IPS-NIHi7 (cell line): ENCODE data around the gene MPP4.

Source experiments
- DNase-seq: peaks from one replicate; pipeline ENCODE4 v3.0.0; 2012; ENCODE audit warnings: mixed read lengths; ENCODE audit errors: extremely low spot score

MPP4 gene

GRCh38 chr2:201698588-201699226 lies at the start of gene MPP4:
Gene MPP4, minus strand, starts transcription at chr2:201698644. Its CDS starts 4,690 bp downstream, at chr2:201693954.
- DNase-seq, result no peak

- DNase-seq, result no peak
Measured at GRCh38 chr2:201746551-201746950, 48.1 kb upstream of the MPP4 start.

- no peak for DNase-seq
Measured at GRCh38 chr2:201735486-201735885, 37.0 kb upstream of the MPP4 start.

- no peak for DNase-seq
Measured at GRCh38 chr2:201734111-201734510, 35.7 kb upstream of the MPP4 start.

GRCh38 chr2:201733544-201733943 lies 35.1 kb upstream of the MPP4 start:
- no peak for DNase-seq

- no peak for DNase-seq
Measured at GRCh38 chr2:201730651-201731285, 32.3 kb upstream of the MPP4 start.

GRCh38 chr2:201715459-201715858 lies 17.0 kb upstream of the MPP4 start:
- DNase-seq, result no peak

- no peak for DNase-seq
Measured at GRCh38 chr2:201712726-201713125, 14.3 kb upstream of the MPP4 start.

GRCh38 chr2:201709747-201710146 lies 11.3 kb upstream of the MPP4 start:
- DNase-seq, result no peak

- DNase-seq, result no peak
Measured at GRCh38 chr2:201709049-201709448, 10.6 kb upstream of the MPP4 start.

- DNase-seq, result no peak
Measured at GRCh38 chr2:201707753-201708152, 9.3 kb upstream of the MPP4 start.

- no peak for DNase-seq
Measured at GRCh38 chr2:201707142-201707541, 8.7 kb upstream of the MPP4 start.

- no peak for DNase-seq
Measured at GRCh38 chr2:201704536-201704935, 6.1 kb upstream of the MPP4 start.

- no peak for DNase-seq
Measured at GRCh38 chr2:201701646-201702045, 3.2 kb upstream of the MPP4 start.

GRCh38 chr2:201699416-201699815 lies 972 bp upstream of the MPP4 start:
- DNase-seq, result no peak

GRCh38 chr2:201697899-201698298 lies 545 bp downstream of the MPP4 start:
- no peak for DNase-seq

GRCh38 chr2:201696151-201696659 lies 2.2 kb downstream of the MPP4 start:
- no peak for DNase-seq

GRCh38 chr2:201685156-201685555 lies 13.3 kb downstream of the MPP4 start:
- no peak for DNase-seq

- DNase-seq, result peak; percentile 94
Measured at GRCh38 chr2:201680743-201681142, 17.7 kb downstream of the MPP4 start.

- no peak for DNase-seq
Measured at GRCh38 chr2:201678401-201678800, 20.0 kb downstream of the MPP4 start.

- DNase-seq, result no peak
Measured at GRCh38 chr2:201675454-201675853, 23.0 kb downstream of the MPP4 start.

- no peak for DNase-seq
Measured at GRCh38 chr2:201674794-201675193, 23.6 kb downstream of the MPP4 start.

- no peak for DNase-seq
Measured at GRCh38 chr2:201674298-201674697, 24.1 kb downstream of the MPP4 start.
